ENCODE measurements around the gene C5orf52.
"Not testable (repeated sequence)": the region's sequence is repeated elsewhere in the genome, so short reads cannot be mapped to it uniquely, and the experiment has no call there.

Gene C5orf52

GRCh38 chr5:157714596-157714864 lies 43.2 kb downstream of the C5orf52 start:
- Histone ChIP-seq H3K9ac (ENCODE audit: low read length in 5 of 5) (no peak overlapping the region), H3K36me3 (ENCODE audit: control insufficient read depth in 5 of 5, insufficient read depth in 5 of 5, low read length in 5 of 5) (no peaks in the 10 kb centered on the region), H3K27ac (ENCODE audit: low read depth, low read length) (no peak overlapping the region), H3K9me3 (ENCODE audit: control insufficient read depth in 5 of 5, low read length in 5 of 5) (no peaks in the 10 kb centered on the region), H3K27me3 (ENCODE audit: control insufficient read depth in 5 of 5, insufficient read depth in 4 of 5, low read length in 5 of 5) (no peaks in the 10 kb centered on the region), H3K4me1 (ENCODE audit: control insufficient read depth in 5 of 5, insufficient read depth in 5 of 5, low read length in 5 of 5) (peaks cover 0 to 8% (median 6%) of the 10 kb centered on the region in 5 donors), H3K4me3 (ENCODE audit: low read depth in 1 of 5, low read length in 5 of 5) (no peak overlapping the region)

GRCh38 chr5:157718519-157718918 lies 47.2 kb downstream of the C5orf52 start:
- H3K4me1 ChIP-seq (ENCODE audit: control insufficient read depth in 5 of 5, insufficient read depth in 5 of 5, low read length in 5 of 5): peaks cover 0 to 8% (median 6%) of the 10 kb centered on the region in 5 donors
- H3K27ac ChIP-seq (ENCODE audit: low read depth, low read length): no peak overlapping the region
- H3K4me3 ChIP-seq (ENCODE audit: low read depth in 1 of 5, low read length in 5 of 5): peak overlapping the region in 1 of 5 donors; percentile 36

GRCh38 chr5:157719245-157719644 lies 47.9 kb downstream of the C5orf52 start:
- Histone ChIP-seq H3K4me3 (ENCODE audit: low read depth in 1 of 5, low read length in 5 of 5) (no peak overlapping the region), H3K36me3 (ENCODE audit: control insufficient read depth in 5 of 5, insufficient read depth in 5 of 5, low read length in 5 of 5) (no peaks in the 10 kb centered on the region), H3K4me1 (ENCODE audit: control insufficient read depth in 5 of 5, insufficient read depth in 5 of 5, low read length in 5 of 5) (peaks cover 0 to 8% (median 6%) of the 10 kb centered on the region in 5 donors), H3K9me3 (ENCODE audit: control insufficient read depth in 5 of 5, low read length in 5 of 5) (no peaks in the 10 kb centered on the region), H3K9ac (ENCODE audit: low read length in 5 of 5) (no peak overlapping the region), H3K27me3 (ENCODE audit: control insufficient read depth in 5 of 5, insufficient read depth in 4 of 5, low read length in 5 of 5) (no peaks in the 10 kb centered on the region), H3K27ac (ENCODE audit: low read depth, low read length) (no peak overlapping the region)

More at GRCh38 chr5:157718519-157718918, 47.2 kb downstream of the C5orf52 start:
- no peaks in the 10 kb centered on the region for H3K36me3 ChIP-seq (ENCODE audit: control insufficient read depth in 5 of 5, insufficient read depth in 5 of 5, low read length in 5 of 5)
- H3K27me3 ChIP-seq (ENCODE audit: control insufficient read depth in 5 of 5, insufficient read depth in 4 of 5, low read length in 5 of 5): no peaks in the 10 kb centered on the region
- H3K9ac ChIP-seq (ENCODE audit: low read length in 5 of 5): no peak overlapping the region
- H3K9me3 ChIP-seq (ENCODE audit: control insufficient read depth in 5 of 5, low read length in 5 of 5): no peaks in the 10 kb centered on the region

GRCh38 chr5:157721159-157721558 lies 49.8 kb downstream of the C5orf52 start:
- Histone ChIP-seq H3K36me3 (ENCODE audit: control insufficient read depth in 5 of 5, insufficient read depth in 5 of 5, low read length in 5 of 5) (no peaks in the 10 kb centered on the region), H3K9me3 (ENCODE audit: control insufficient read depth in 5 of 5, low read length in 5 of 5) (no peaks in the 10 kb centered on the region), H3K27me3 (ENCODE audit: control insufficient read depth in 5 of 5, insufficient read depth in 4 of 5, low read length in 5 of 5) (no peaks in the 10 kb centered on the region), H3K4me1 (ENCODE audit: control insufficient read depth in 5 of 5, insufficient read depth in 5 of 5, low read length in 5 of 5) (peaks cover 0 to 8% (median 6%) of the 10 kb centered on the region in 5 donors), H3K9ac (ENCODE audit: low read length in 5 of 5) (no peak overlapping the region), H3K4me3 (ENCODE audit: low read depth in 1 of 5, low read length in 5 of 5) (no peak overlapping the region), H3K27ac (ENCODE audit: low read depth, low read length) (no peak overlapping the region)

- not testable (repeated sequence) for H3K27me3 ChIP-seq (ENCODE audit: control insufficient read depth in 5 of 5, insufficient read depth in 4 of 5, low read length in 5 of 5); H3K9ac ChIP-seq (ENCODE audit: low read length in 5 of 5); H3K27ac ChIP-seq (ENCODE audit: low read depth, low read length); H3K36me3 ChIP-seq (ENCODE audit: control insufficient read depth in 5 of 5, insufficient read depth in 5 of 5, low read length in 5 of 5); H3K9me3 ChIP-seq (ENCODE audit: control insufficient read depth in 5 of 5, low read length in 5 of 5); H3K4me3 ChIP-seq (ENCODE audit: low read depth in 1 of 5, low read length in 5 of 5); H3K4me1 ChIP-seq (ENCODE audit: control insufficient read depth in 5 of 5, insufficient read depth in 5 of 5, low read length in 5 of 5)
Measured at GRCh38 chr5:157722895-157723294, 51.6 kb downstream of the C5orf52 start.

- not testable (repeated sequence) for H3K9me3 ChIP-seq (ENCODE audit: control insufficient read depth in 5 of 5, low read length in 5 of 5); H3K4me1 ChIP-seq (ENCODE audit: control insufficient read depth in 5 of 5, insufficient read depth in 5 of 5, low read length in 5 of 5); H3K36me3 ChIP-seq (ENCODE audit: control insufficient read depth in 5 of 5, insufficient read depth in 5 of 5, low read length in 5 of 5); H3K27me3 ChIP-seq (ENCODE audit: control insufficient read depth in 5 of 5, insufficient read depth in 4 of 5, low read length in 5 of 5); H3K4me3 ChIP-seq (ENCODE audit: low read depth in 1 of 5, low read length in 5 of 5); H3K27ac ChIP-seq (ENCODE audit: low read depth, low read length); H3K9ac ChIP-seq (ENCODE audit: low read length in 5 of 5)
Measured at GRCh38 chr5:157726607-157727006, 55.3 kb downstream of the C5orf52 start.

- not testable (repeated sequence) for H3K4me3 ChIP-seq (ENCODE audit: low read depth in 1 of 5, low read length in 5 of 5); H3K27me3 ChIP-seq (ENCODE audit: control insufficient read depth in 5 of 5, insufficient read depth in 4 of 5, low read length in 5 of 5); H3K9ac ChIP-seq (ENCODE audit: low read length in 5 of 5); H3K36me3 ChIP-seq (ENCODE audit: control insufficient read depth in 5 of 5, insufficient read depth in 5 of 5, low read length in 5 of 5); H3K4me1 ChIP-seq (ENCODE audit: control insufficient read depth in 5 of 5, insufficient read depth in 5 of 5, low read length in 5 of 5); H3K9me3 ChIP-seq (ENCODE audit: control insufficient read depth in 5 of 5, low read length in 5 of 5); H3K27ac ChIP-seq (ENCODE audit: low read depth, low read length)
Measured at GRCh38 chr5:157727858-157728257, 56.5 kb downstream of the C5orf52 start.

Measured in subcutaneous abdominal adipose tissue (tissue), 5 donors.